ENCODE measurements around the gene AKR1D1.
"Not testable (repeated sequence)": the region's sequence is repeated elsewhere in the genome, so short reads cannot be mapped to it uniquely, and the experiment has no call there.

AKR1D1 gene

DNA sequence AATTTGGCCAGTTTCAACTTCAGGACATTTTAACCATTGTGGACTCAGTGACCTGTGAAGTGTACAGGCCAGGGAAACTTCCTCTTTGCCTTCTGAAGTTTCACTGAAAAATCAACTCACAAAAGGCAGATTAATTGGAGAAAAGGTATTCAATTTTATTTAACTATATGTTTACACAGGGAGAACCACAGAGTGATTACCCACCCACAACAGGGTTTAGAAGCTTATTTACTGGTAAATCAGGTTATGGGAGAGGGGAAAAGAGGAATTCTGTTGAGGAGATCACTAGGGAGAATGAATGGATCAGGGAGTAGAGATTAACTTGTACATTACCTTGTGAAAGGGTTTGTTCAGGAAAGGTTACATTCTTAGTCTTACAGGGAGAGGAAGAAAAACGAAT, 1.7 kb upstream of the AKR1D1 start:
- H3K27me3 ChIP-seq (ENCODE audit: insufficient read depth, low read length): no peaks in the 10 kb centered on the region
- H3K36me3 ChIP-seq (ENCODE audit: insufficient read depth, low read depth, low read length): no peaks in the 10 kb centered on the region
- no peak overlapping the region for H3K27ac ChIP-seq (ENCODE audit: low read length)
- peaks cover 19% of the 10 kb centered on the region; the same call in 1 of the 2 replicates for H3K4me1 ChIP-seq (ENCODE audit: insufficient read depth, low read length)
- H3K9me3 ChIP-seq (ENCODE audit: insufficient read depth, low read depth, low read length): peaks cover 19% of the 10 kb centered on the region; the same call in 1 of the 2 replicates
- no peak overlapping the region for H3K4me3 ChIP-seq (ENCODE audit: low read length)
- no peak overlapping the region for H3K9ac ChIP-seq (ENCODE audit: low read depth, low read length)

- no peaks in the 10 kb centered on the region for H3K27me3 ChIP-seq (ENCODE audit: insufficient read depth, low read length)
- H3K27ac ChIP-seq (ENCODE audit: low read length): no peak overlapping the region
- H3K4me3 ChIP-seq (ENCODE audit: low read length): no peak overlapping the region
- H3K9ac ChIP-seq (ENCODE audit: low read depth, low read length): no peak overlapping the region
- peaks cover 19% of the 10 kb centered on the region; the same call in 1 of the 2 replicates for H3K9me3 ChIP-seq (ENCODE audit: insufficient read depth, low read depth, low read length)
- peaks cover 19% of the 10 kb centered on the region; the same call in 1 of the 2 replicates for H3K4me1 ChIP-seq (ENCODE audit: insufficient read depth, low read length)
- H3K36me3 ChIP-seq (ENCODE audit: insufficient read depth, low read depth, low read length): no peaks in the 10 kb centered on the region
Measured at GRCh38 chr7:138075350-138075749, 909 bp upstream of the AKR1D1 start.

DNA sequence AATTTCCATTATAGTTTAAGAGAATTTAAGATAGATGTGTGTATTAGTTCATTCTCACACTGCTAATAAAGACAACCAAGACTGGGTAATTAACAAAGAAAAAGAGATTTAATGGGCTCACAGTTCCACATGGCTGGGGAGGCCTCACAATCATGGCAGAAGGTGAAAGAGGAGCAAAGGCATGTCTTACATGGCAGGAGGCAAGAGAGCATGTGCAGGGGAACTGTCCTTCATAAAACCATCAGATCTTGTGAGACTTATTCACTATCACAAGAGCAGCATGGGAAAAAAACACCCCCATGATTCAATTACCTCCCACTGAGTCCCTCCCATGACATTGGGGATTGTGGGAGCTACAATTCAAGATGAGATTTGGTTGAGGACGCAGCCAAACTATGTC, 473 bp upstream of the AKR1D1 start:
- H3K4me3 ChIP-seq (ENCODE audit: low read length); H3K27ac ChIP-seq (ENCODE audit: low read length); H3K9ac ChIP-seq (ENCODE audit: low read depth, low read length); H3K36me3 ChIP-seq (ENCODE audit: insufficient read depth, low read depth, low read length); H3K27me3 ChIP-seq (ENCODE audit: insufficient read depth, low read length): not testable (repeated sequence)
- Histone ChIP-seq H3K4me1 (ENCODE audit: insufficient read depth, low read length) (peaks cover 19% of the 10 kb centered on the region; the same call in 1 of the 2 replicates), H3K9me3 (ENCODE audit: insufficient read depth, low read depth, low read length) (peaks cover 19% of the 10 kb centered on the region; the same call in 1 of the 2 replicates)

DNA sequence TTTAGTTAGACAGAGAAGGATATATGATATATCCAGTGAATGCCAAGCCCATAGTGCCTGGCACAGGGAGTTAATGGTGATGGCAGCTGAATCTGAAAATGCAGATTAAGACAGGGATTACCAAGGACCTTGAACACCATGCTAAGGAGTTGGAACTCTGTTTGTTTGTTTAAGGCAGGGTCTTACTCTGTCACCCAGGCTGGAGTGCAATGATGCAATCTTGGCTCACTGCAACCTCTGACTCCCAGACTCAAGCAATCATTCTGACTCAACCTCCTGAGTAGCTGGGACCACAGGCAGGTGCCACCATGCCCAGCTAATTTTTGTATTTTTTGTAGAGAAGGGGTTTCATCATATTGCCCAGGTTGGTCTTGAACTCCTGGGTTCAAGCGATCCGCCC, 1.6 kb downstream of the AKR1D1 start:
- H3K9me3 ChIP-seq (ENCODE audit: insufficient read depth, low read depth, low read length): peaks cover 19% of the 10 kb centered on the region; the same call in 1 of the 2 replicates
- no peak overlapping the region for H3K4me3 ChIP-seq (ENCODE audit: low read length)
- H3K27ac ChIP-seq (ENCODE audit: low read length): no peak overlapping the region
- no peak overlapping the region for H3K9ac ChIP-seq (ENCODE audit: low read depth, low read length)
- H3K27me3 ChIP-seq (ENCODE audit: insufficient read depth, low read length): no peaks in the 10 kb centered on the region
- no peaks in the 10 kb centered on the region for H3K36me3 ChIP-seq (ENCODE audit: insufficient read depth, low read depth, low read length)
- H3K4me1 ChIP-seq (ENCODE audit: insufficient read depth, low read length): peaks cover 4% of the 10 kb centered on the region; the same call in 1 of the 2 replicates

- H3K4me3 ChIP-seq (ENCODE audit: low read length): no peak overlapping the region
- H3K27me3 ChIP-seq (ENCODE audit: insufficient read depth, low read length): no peaks in the 10 kb centered on the region
- no peaks in the 10 kb centered on the region for H3K36me3 ChIP-seq (ENCODE audit: insufficient read depth, low read depth, low read length)
- H3K9ac ChIP-seq (ENCODE audit: low read depth, low read length): no peak overlapping the region
- H3K4me1 ChIP-seq (ENCODE audit: insufficient read depth, low read length): no peaks in the 10 kb centered on the region
- H3K27ac ChIP-seq (ENCODE audit: low read length): no peak overlapping the region
- peaks cover 16% of the 10 kb centered on the region; the same call in 1 of the 2 replicates for H3K9me3 ChIP-seq (ENCODE audit: insufficient read depth, low read depth, low read length)
Measured at GRCh38 chr7:138079137-138079536, 2.9 kb downstream of the AKR1D1 start.

DNA sequence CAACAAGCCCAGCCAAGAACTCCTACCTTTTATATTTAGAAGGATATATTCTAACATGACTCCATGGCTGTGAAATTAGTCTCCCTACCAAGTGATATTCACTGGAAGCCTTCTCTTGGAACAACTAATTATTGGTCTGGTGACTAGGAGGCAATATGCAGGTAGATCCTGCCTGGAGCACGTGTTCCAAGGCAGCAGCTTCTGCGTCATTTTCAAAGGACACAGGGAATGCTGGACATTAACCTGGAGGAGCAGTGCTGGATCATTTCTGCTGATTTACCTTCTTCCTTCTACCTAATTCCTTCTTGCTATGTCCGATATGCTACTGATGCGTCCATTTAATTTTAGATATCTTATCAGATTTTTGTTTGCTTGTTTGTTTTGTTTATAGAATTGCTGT, 5.6 kb downstream of the AKR1D1 start:
- H3K9me3 ChIP-seq (ENCODE audit: insufficient read depth, low read depth, low read length): no peaks in the 10 kb centered on the region
- H3K9ac ChIP-seq (ENCODE audit: low read depth, low read length): no peak overlapping the region
- H3K4me1 ChIP-seq (ENCODE audit: insufficient read depth, low read length): no peaks in the 10 kb centered on the region
- no peak overlapping the region for H3K4me3 ChIP-seq (ENCODE audit: low read length)
- H3K27ac ChIP-seq (ENCODE audit: low read length): no peak overlapping the region
- H3K27me3 ChIP-seq (ENCODE audit: insufficient read depth, low read length): no peaks in the 10 kb centered on the region
- H3K36me3 ChIP-seq (ENCODE audit: insufficient read depth, low read depth, low read length): no peaks in the 10 kb centered on the region

DNA sequence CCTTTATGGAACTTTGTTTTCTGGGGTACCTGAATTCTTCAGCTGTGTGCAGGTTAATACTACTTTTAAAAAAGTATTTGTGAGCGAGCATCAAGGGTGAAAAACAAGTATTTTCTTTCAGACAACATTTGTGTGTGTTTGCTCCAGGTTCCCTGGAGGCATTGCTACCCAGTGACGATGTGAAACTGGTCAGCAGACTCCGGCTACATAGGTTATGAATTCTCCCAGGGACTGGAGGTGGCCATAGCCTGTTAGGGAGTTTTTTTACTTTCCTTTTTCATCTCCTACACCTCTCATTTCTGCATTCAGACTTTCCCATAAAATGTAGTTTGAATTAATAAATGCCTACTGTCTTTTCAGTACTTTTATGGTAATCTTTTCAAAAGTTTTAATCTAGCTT, 7.6 kb downstream of the AKR1D1 start:
- Histone ChIP-seq H3K27ac (ENCODE audit: low read length) (no peak overlapping the region), H3K4me1 (ENCODE audit: insufficient read depth, low read length) (no peaks in the 10 kb centered on the region), H3K9ac (ENCODE audit: low read depth, low read length) (no peak overlapping the region), H3K36me3 (ENCODE audit: insufficient read depth, low read depth, low read length) (no peaks in the 10 kb centered on the region), H3K9me3 (ENCODE audit: insufficient read depth, low read depth, low read length) (no peaks in the 10 kb centered on the region), H3K4me3 (ENCODE audit: low read length) (no peak overlapping the region), H3K27me3 (ENCODE audit: insufficient read depth, low read length) (no peaks in the 10 kb centered on the region)

DNA sequence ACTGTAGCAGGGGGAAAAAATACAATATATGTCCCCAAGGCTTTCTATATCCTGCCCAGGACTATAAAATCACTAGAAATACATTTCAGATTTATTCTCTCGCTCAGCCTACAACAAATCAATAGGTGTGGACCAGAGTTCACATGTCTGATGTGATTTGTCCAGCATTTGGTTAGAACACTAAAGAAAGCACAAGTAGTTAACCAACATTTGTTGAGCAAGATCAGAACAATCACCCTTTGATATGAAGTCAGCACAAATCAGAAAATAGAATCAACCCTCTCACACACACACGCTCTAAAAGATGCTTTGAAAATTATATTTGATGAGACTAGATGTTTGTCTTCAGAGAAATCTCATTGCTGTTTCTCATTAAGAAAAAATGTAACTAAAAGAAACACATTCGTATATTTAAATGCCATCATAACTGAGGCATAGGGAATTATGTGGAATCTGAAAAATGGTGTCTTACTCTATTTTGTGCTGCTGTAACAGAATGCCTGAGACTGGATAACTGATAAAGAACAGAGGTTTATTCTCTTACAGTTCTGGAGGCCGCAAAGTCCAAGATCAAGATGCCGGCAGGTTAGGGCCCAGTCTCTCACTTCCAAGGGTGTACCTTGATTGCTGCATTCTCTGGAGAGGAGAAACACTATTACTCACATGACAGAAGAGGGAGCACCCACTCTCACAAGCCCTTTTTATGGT, 10.5 kb downstream of the AKR1D1 start:
- Histone ChIP-seq H3K36me3 (ENCODE audit: insufficient read depth, low read depth, low read length) (no peaks in the 10 kb centered on the region), H3K4me1 (ENCODE audit: insufficient read depth, low read length) (no peaks in the 10 kb centered on the region), H3K9ac (ENCODE audit: low read depth, low read length) (no peak overlapping the region), H3K27me3 (ENCODE audit: insufficient read depth, low read length) (no peaks in the 10 kb centered on the region), H3K4me3 (ENCODE audit: low read length) (no peak overlapping the region), H3K9me3 (ENCODE audit: insufficient read depth, low read depth, low read length) (no peaks in the 10 kb centered on the region), H3K27ac (ENCODE audit: low read length) (no peak overlapping the region)

DNA sequence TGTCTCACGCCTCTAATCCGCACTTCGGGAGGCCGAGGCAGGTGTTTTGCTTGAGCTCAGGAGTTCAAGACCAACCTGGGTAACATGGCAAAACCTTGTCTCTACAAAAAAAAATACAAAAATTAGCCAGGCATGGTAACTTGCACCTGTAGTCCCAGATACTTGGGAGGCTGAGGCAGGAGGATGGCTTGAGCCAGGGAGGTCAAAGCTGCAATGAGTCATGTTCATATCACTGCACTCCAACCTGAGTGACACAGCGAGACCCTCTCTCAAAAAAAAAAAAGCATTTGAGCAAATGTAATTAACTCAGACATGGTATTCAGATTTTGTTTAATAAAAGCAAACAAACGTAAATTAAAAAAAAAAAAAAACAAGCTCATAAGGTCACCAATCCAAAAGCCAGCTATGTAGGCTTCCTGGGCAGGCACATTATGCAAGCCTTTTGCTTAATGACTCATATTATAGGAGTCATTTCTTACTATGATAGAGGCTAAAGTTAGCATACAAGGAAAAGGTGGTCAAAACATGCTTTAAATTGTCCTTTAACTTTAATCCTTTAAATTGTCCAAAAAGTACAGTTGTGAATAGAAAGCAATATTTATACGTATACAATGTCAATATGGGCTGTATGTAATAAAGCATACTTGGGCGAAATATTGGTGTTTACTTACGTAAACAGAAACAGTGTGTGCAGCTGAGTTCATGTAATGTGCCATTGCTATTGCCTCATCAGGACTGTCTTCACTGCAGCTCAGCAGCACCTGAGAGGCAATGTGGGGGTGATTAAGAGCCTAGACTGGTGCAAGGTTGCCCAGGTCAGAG, 13.0 kb downstream of the AKR1D1 start:
- Histone ChIP-seq H3K9ac (ENCODE audit: low read depth, low read length) (no peak overlapping the region), H3K36me3 (ENCODE audit: insufficient read depth, low read depth, low read length) (no peaks in the 10 kb centered on the region), H3K27ac (ENCODE audit: low read length) (no peak overlapping the region)

DNA sequence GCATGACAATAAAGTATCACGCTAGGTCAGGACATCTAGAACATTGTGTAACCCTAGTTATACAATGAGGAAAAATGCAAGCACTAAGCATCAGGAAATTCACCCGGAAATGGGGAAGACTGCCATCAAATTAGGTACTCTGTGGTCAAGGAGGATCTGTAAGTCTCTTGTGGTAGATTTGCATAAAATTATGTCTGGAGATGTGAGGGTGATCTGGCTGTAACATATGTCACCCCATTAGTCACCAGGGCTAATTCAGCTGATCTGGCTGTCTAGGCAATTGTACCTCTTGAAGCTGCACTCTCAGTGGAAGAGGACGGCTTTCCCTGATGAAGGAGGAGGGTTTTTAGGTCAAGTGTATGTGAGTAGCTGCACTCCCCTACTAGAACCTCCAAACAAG, 14.8 kb downstream of the AKR1D1 start:
- Histone ChIP-seq H3K4me1 (ENCODE audit: insufficient read depth, low read length) (no peaks in the 10 kb centered on the region), H3K27ac (ENCODE audit: low read length) (no peak overlapping the region), H3K9ac (ENCODE audit: low read depth, low read length) (no peak overlapping the region), H3K4me3 (ENCODE audit: low read length) (no peak overlapping the region), H3K9me3 (ENCODE audit: insufficient read depth, low read depth, low read length) (no peaks in the 10 kb centered on the region), H3K27me3 (ENCODE audit: insufficient read depth, low read length) (no peaks in the 10 kb centered on the region), H3K36me3 (ENCODE audit: insufficient read depth, low read depth, low read length) (no peaks in the 10 kb centered on the region)

More for the DNA sequence above, 13.0 kb downstream of the AKR1D1 start:
- Histone ChIP-seq H3K9me3 (ENCODE audit: insufficient read depth, low read depth, low read length) (no peaks in the 10 kb centered on the region), H3K4me1 (ENCODE audit: insufficient read depth, low read length) (no peaks in the 10 kb centered on the region), H3K27me3 (ENCODE audit: insufficient read depth, low read length) (no peaks in the 10 kb centered on the region), H3K4me3 (ENCODE audit: low read length) (no peak overlapping the region)

DNA sequence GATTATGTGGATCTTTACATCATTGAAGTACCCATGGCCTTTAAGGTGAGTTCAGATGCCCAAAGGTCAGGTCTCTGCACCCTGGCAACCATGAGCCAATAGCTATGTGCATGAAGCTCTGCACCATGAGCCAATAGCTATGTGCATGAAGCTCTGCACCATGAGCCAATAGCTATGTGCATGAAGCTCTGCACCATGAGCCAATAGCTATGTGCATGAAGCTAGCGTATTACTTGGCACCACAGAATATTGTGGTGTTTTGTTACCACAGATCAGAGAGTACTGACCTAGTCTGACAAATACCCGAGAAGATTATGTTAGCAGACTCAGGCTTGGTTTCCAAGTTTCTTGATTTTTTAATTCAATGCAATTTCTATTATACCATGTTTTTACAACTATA, 15.6 kb downstream of the AKR1D1 start:
- not testable (repeated sequence) for H3K9ac ChIP-seq (ENCODE audit: low read depth, low read length); H3K9me3 ChIP-seq (ENCODE audit: insufficient read depth, low read depth, low read length); H3K27me3 ChIP-seq (ENCODE audit: insufficient read depth, low read length); H3K4me3 ChIP-seq (ENCODE audit: low read length); H3K36me3 ChIP-seq (ENCODE audit: insufficient read depth, low read depth, low read length); H3K27ac ChIP-seq (ENCODE audit: low read length); H3K4me1 ChIP-seq (ENCODE audit: insufficient read depth, low read length)

All from iPS-20b (cell line).